Neural cell (in vitro differentiated cells): ENCODE measurements around the gene SCRN2. TPM values are rescaled to one million over a fixed set of nuclear protein-coding genes. Genes with fewer than 3 reads are reported as not detected.

Experiments used
- H2AFZ ChIP-seq: fragments of 200-600, 300-800 bp; sonication (generic), shearing (Covaris generic); 2 replicates; pipeline ENCODE4 v1.6.0; 2014; ENCODE audit warnings: low read depth, mild to moderate bottlenecking, antibody characterized with exemption, low read length, moderate library complexity
- H3F3A ChIP-seq: fragments of 200-600 bp; shearing (Covaris generic); 2 replicates; pipeline ENCODE4 v1.6.1; 2016; ENCODE audit warnings: mild to moderate bottlenecking, moderate library complexity, mixed read lengths, antibody characterized with exemption, low read length; ENCODE audit not compliant: insufficient read depth, poor library complexity, severe bottlenecking
- H3K27ac ChIP-seq: fragments of 200-600, 300-800 bp; sonication (generic), shearing (Covaris generic); 2 replicates; pipeline ENCODE4 v1.5.1; 2014; ENCODE audit warnings: mild to moderate bottlenecking, low read length, moderate library complexity
- H3K27me3 ChIP-seq: fragments of 300-800, 200-600 bp; sonication (generic), shearing (Covaris generic); 2 replicates; pipeline ENCODE4 v1.6.0; 2014; ENCODE audit warnings: mild to moderate bottlenecking, low read depth, low read length, moderate library complexity; ENCODE audit not compliant: insufficient read depth
- H3K36me3 ChIP-seq: fragments of 300-800, 200-600 bp; sonication (generic), shearing (Covaris generic); 2 replicates; pipeline ENCODE4 v1.5.1; 2014; ENCODE audit warnings: mild to moderate bottlenecking, antibody characterized with exemption, low read length, moderate library complexity; ENCODE audit not compliant: insufficient read depth
- H3K4me2 ChIP-seq: fragments of 300-800, 200-600 bp; sonication (generic), shearing (Covaris generic); 2 replicates; pipeline ENCODE4 v1.6.0; 2014; ENCODE audit warnings: mild to moderate bottlenecking, low read length
- H3K4me3 ChIP-seq: fragments of 300-800, 200-600 bp; sonication (generic), shearing (Covaris generic); 2 replicates; pipeline ENCODE4 v1.5.1; 2014; ENCODE audit warnings: mild to moderate bottlenecking, low read length, moderate library complexity
- H3K79me2 ChIP-seq: fragments of 200-600 bp; shearing (Covaris generic); replicated peaks from 2 replicates; pipeline ENCODE4 v1.6.0; 2014; ENCODE audit warnings: mild to moderate bottlenecking, low read length, moderate library complexity; ENCODE audit not compliant: insufficient read depth
- H3K9ac ChIP-seq: fragments of 300-800, 200-600 bp; sonication (generic), shearing (Covaris generic); 2 replicates; pipeline ENCODE4 v1.6.1; 2016; ENCODE audit warnings: mild to moderate bottlenecking, low read length, mixed read lengths
- H3K9me2 ChIP-seq: fragments of 200-600 bp; shearing (Covaris generic); 2 replicates; pipeline ENCODE4 v1.6.1; 2016; ENCODE audit warnings: mild to moderate bottlenecking, low read length, mixed read lengths; ENCODE audit not compliant: insufficient read depth
- H3K9me3 ChIP-seq: fragments of 200-600, 300-800 bp; sonication (generic), shearing (Covaris generic); 2 replicates; pipeline ENCODE4 v1.6.1; 2016; ENCODE audit warnings: mild to moderate bottlenecking, mixed run types, low read length, moderate library complexity, mixed read lengths
- H4K20me1 ChIP-seq: fragments of 200-600 bp; shearing (Covaris generic); 2 replicates; pipeline ENCODE4 v1.6.1; 2016; ENCODE audit warnings: mild to moderate bottlenecking, mixed run types; ENCODE audit not compliant: insufficient read depth
- EP300 ChIP-seq: fragments of 450-650 bp; conservative IDR thresholded peaks from 2 replicates; pipeline ENCODE4 v1.6.1; 2014; ENCODE audit warnings: antibody characterized with exemption, mild to moderate bottlenecking, moderate library complexity; ENCODE audit not compliant: poor library complexity, severe bottlenecking
- EZH2 ChIP-seq: fragments of 200-600, 300-800 bp; shearing (Covaris generic), sonication (generic); IDR thresholded peaks from 2 replicates; pipeline ENCODE4 v1.6.1; 2014; ENCODE audit warnings: antibody characterized with exemption, low read length, borderline replicate concordance, mild to moderate bottlenecking; ENCODE audit not compliant: insufficient read depth, poor library complexity, severe bottlenecking
- MXI1 ChIP-seq: fragments of 450-650 bp; conservative IDR thresholded peaks from 2 replicates; pipeline ENCODE4 v1.6.1; 2014; ENCODE audit warnings: antibody characterized with exemption, mild to moderate bottlenecking; ENCODE audit not compliant: poor library complexity, severe bottlenecking
- POLR2AphosphoS5 ChIP-seq: IDR thresholded peaks from 2 replicates; pipeline ENCODE4 v1.6.1; 2012
- RAD21 ChIP-seq: fragments of 450-650 bp; conservative IDR thresholded peaks from 2 replicates; pipeline ENCODE4 v1.6.1; 2014; ENCODE audit warnings: antibody characterized with exemption, mild to moderate bottlenecking, moderate library complexity
- SMC3 ChIP-seq: fragments of 450-650 bp; conservative IDR thresholded peaks from 2 replicates; pipeline ENCODE4 v1.6.1; 2014; ENCODE audit warnings: antibody characterized with exemption, mild to moderate bottlenecking, moderate library complexity; ENCODE audit not compliant: poor library complexity
- TAF1 ChIP-seq: IDR thresholded peaks from 2 replicates; pipeline ENCODE4 v1.6.1; 2012; ENCODE audit warnings: low read depth
- polyA plus RNA-seq: library from polyadenylated mRNA; depleted of rRNA; stranded (reverse); fragments of >200 nt; gene quantifications from 2 replicates; pipeline ENCODE4 v1.2.3, GENCODE V29; 2014
- TF ChIP-seq, protein P1 (sequence below): fragments of 450-650 bp; IDR thresholded peaks from 2 replicates; pipeline ENCODE4 v1.5.1; 2014; ENCODE audit warnings: antibody characterized with exemption, mild to moderate bottlenecking, moderate library complexity; ENCODE audit not compliant: poor library complexity, severe bottlenecking
- TF ChIP-seq, protein P2 (sequence below): IDR thresholded peaks from 2 replicates; pipeline ENCODE4 v1.6.1; 2012; ENCODE audit warnings: borderline replicate concordance

Gene SCRN2
- polyA plus RNA-seq, 1 donor from 2014 or later: 94.0 TPM

DNA sequence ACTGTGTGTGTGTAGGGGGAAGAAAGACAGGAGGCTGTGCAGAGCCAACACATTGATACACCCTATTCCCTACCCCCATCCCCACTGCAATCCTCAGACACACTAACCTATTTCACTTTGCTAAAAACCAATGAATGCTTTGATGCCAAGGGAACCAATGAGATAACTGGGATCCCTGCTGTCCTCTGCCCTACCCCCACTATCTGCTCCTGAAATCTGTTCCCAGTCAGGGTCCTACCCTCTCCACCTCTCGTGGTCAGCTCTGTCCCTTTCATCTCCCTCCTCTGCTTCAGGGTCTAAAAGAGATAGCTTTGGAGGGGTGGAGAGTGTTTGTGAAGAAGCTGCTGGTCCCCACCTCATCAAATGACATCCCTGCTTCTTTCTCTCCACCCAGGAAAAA is 29.0 kb upstream of the SCRN2 start:
- H3K27me3 ChIP-seq: peaks cover 52% of the 10 kb centered on the region
- no peak for TF ChIP-seq EZH2
- TF ChIP-seq MXI1: no peak
- TF ChIP-seq, protein P1, sequence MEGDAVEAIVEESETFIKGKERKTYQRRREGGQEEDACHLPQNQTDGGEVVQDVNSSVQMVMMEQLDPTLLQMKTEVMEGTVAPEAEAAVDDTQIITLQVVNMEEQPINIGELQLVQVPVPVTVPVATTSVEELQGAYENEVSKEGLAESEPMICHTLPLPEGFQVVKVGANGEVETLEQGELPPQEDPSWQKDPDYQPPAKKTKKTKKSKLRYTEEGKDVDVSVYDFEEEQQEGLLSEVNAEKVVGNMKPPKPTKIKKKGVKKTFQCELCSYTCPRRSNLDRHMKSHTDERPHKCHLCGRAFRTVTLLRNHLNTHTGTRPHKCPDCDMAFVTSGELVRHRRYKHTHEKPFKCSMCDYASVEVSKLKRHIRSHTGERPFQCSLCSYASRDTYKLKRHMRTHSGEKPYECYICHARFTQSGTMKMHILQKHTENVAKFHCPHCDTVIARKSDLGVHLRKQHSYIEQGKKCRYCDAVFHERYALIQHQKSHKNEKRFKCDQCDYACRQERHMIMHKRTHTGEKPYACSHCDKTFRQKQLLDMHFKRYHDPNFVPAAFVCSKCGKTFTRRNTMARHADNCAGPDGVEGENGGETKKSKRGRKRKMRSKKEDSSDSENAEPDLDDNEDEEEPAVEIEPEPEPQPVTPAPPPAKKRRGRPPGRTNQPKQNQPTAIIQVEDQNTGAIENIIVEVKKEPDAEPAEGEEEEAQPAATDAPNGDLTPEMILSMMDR: no peak
- TF ChIP-seq, protein P2, sequence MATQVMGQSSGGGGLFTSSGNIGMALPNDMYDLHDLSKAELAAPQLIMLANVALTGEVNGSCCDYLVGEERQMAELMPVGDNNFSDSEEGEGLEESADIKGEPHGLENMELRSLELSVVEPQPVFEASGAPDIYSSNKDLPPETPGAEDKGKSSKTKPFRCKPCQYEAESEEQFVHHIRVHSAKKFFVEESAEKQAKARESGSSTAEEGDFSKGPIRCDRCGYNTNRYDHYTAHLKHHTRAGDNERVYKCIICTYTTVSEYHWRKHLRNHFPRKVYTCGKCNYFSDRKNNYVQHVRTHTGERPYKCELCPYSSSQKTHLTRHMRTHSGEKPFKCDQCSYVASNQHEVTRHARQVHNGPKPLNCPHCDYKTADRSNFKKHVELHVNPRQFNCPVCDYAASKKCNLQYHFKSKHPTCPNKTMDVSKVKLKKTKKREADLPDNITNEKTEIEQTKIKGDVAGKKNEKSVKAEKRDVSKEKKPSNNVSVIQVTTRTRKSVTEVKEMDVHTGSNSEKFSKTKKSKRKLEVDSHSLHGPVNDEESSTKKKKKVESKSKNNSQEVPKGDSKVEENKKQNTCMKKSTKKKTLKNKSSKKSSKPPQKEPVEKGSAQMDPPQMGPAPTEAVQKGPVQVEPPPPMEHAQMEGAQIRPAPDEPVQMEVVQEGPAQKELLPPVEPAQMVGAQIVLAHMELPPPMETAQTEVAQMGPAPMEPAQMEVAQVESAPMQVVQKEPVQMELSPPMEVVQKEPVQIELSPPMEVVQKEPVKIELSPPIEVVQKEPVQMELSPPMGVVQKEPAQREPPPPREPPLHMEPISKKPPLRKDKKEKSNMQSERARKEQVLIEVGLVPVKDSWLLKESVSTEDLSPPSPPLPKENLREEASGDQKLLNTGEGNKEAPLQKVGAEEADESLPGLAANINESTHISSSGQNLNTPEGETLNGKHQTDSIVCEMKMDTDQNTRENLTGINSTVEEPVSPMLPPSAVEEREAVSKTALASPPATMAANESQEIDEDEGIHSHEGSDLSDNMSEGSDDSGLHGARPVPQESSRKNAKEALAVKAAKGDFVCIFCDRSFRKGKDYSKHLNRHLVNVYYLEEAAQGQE: no peak
- no peak for TF ChIP-seq POLR2AphosphoS5
- no peak for TF ChIP-seq SMC3
- no peak for TF ChIP-seq RAD21
- no peak for TF ChIP-seq TAF1
- no peak for TF ChIP-seq EP300

DNA sequence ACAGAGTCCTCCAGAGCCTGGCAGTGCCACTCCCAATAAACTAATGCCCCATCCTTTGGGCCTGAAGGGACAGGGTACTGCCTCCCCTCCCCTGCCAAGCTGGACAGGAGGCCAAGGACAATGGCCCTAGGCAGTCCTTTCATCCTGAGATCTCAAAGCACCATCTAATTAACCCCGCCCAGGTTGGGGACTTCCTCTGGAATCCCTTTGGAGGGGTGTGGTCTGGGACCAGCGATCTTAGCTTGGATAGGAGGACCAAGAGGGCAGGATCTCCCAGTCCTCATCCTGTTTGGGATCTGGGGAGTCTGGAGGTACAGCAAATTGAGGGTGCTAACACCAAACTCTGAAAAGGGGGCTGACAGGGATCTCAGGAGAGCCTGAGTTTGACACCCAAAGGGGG is 28.0 kb upstream of the SCRN2 start:
- no peak overlapping the region for H3K4me2 ChIP-seq
- no peak overlapping the region for H3K4me3 ChIP-seq
- H3K36me3 ChIP-seq: no peaks in the 10 kb centered on the region
- no peak for TF ChIP-seq SMC3
- TF ChIP-seq TAF1: no peak
- TF ChIP-seq, protein P1: no peak
- TF ChIP-seq MXI1: no peak
- no peak for TF ChIP-seq EZH2
- TF ChIP-seq, protein P2: no peak
- TF ChIP-seq RAD21: no peak
- no peak for TF ChIP-seq POLR2AphosphoS5
- no peak for TF ChIP-seq EP300
- H3K27ac ChIP-seq: no peak overlapping the region
- no peaks in the 10 kb centered on the region for H3K79me2 ChIP-seq
- no peaks in the 10 kb centered on the region for H3K9me2 ChIP-seq
- no peaks in the 10 kb centered on the region for H4K20me1 ChIP-seq
- no peak overlapping the region for H2AFZ ChIP-seq
- no peaks in the 10 kb centered on the region for H3F3A ChIP-seq
- no peak overlapping the region for H3K9ac ChIP-seq
- no peaks in the 10 kb centered on the region for H3K9me3 ChIP-seq
- peaks cover 52% of the 10 kb centered on the region for H3K27me3 ChIP-seq

More for the DNA sequence above, 29.0 kb upstream of the SCRN2 start:
- Histone ChIP-seq H3K79me2 (no peaks in the 10 kb centered on the region), H3K4me3 (no peak overlapping the region), H3K4me2 (no peak overlapping the region), H3F3A (no peaks in the 10 kb centered on the region), H3K27ac (no peak overlapping the region), H4K20me1 (no peaks in the 10 kb centered on the region), H3K36me3 (no peaks in the 10 kb centered on the region), H3K9ac (no peak overlapping the region), H3K9me3 (no peaks in the 10 kb centered on the region), H3K9me2 (no peaks in the 10 kb centered on the region), H2AFZ (no peak overlapping the region)
